Measurements from ENCODE around the gene GSTP1. TPM values are rescaled to one million over a fixed set of nuclear protein-coding genes. Genes with fewer than 3 reads are reported as not detected.

GSTP1 gene
- total and polyA plus RNA-seq, 9 of the 15 experiments (the other 6 are each of a cell fraction or from before 2014, with no cell fraction given), result 592 to 2,150 (median 1,204) TPM

DNA sequence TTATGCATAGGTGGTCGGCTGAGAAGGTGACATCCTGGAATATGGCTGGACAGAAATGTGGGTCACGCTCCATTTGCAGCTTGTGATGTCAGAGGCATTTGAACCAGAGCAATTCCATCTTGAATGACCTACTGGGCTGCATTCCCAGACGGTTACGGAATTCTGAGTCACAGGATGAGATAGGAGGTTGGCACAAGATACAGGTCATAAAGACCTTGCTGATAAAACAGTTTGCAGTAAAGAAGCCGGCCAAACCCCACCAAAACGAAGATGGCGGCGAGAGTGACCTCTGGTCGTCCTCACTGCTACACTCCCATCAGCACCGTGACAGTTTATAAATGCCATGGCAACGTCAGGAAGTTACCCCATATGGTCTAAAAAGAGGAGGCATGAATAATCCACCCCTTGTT is 19.9 kb upstream of the GSTP1 start (continued):
- TF ChIP-seq, protein P1, sequence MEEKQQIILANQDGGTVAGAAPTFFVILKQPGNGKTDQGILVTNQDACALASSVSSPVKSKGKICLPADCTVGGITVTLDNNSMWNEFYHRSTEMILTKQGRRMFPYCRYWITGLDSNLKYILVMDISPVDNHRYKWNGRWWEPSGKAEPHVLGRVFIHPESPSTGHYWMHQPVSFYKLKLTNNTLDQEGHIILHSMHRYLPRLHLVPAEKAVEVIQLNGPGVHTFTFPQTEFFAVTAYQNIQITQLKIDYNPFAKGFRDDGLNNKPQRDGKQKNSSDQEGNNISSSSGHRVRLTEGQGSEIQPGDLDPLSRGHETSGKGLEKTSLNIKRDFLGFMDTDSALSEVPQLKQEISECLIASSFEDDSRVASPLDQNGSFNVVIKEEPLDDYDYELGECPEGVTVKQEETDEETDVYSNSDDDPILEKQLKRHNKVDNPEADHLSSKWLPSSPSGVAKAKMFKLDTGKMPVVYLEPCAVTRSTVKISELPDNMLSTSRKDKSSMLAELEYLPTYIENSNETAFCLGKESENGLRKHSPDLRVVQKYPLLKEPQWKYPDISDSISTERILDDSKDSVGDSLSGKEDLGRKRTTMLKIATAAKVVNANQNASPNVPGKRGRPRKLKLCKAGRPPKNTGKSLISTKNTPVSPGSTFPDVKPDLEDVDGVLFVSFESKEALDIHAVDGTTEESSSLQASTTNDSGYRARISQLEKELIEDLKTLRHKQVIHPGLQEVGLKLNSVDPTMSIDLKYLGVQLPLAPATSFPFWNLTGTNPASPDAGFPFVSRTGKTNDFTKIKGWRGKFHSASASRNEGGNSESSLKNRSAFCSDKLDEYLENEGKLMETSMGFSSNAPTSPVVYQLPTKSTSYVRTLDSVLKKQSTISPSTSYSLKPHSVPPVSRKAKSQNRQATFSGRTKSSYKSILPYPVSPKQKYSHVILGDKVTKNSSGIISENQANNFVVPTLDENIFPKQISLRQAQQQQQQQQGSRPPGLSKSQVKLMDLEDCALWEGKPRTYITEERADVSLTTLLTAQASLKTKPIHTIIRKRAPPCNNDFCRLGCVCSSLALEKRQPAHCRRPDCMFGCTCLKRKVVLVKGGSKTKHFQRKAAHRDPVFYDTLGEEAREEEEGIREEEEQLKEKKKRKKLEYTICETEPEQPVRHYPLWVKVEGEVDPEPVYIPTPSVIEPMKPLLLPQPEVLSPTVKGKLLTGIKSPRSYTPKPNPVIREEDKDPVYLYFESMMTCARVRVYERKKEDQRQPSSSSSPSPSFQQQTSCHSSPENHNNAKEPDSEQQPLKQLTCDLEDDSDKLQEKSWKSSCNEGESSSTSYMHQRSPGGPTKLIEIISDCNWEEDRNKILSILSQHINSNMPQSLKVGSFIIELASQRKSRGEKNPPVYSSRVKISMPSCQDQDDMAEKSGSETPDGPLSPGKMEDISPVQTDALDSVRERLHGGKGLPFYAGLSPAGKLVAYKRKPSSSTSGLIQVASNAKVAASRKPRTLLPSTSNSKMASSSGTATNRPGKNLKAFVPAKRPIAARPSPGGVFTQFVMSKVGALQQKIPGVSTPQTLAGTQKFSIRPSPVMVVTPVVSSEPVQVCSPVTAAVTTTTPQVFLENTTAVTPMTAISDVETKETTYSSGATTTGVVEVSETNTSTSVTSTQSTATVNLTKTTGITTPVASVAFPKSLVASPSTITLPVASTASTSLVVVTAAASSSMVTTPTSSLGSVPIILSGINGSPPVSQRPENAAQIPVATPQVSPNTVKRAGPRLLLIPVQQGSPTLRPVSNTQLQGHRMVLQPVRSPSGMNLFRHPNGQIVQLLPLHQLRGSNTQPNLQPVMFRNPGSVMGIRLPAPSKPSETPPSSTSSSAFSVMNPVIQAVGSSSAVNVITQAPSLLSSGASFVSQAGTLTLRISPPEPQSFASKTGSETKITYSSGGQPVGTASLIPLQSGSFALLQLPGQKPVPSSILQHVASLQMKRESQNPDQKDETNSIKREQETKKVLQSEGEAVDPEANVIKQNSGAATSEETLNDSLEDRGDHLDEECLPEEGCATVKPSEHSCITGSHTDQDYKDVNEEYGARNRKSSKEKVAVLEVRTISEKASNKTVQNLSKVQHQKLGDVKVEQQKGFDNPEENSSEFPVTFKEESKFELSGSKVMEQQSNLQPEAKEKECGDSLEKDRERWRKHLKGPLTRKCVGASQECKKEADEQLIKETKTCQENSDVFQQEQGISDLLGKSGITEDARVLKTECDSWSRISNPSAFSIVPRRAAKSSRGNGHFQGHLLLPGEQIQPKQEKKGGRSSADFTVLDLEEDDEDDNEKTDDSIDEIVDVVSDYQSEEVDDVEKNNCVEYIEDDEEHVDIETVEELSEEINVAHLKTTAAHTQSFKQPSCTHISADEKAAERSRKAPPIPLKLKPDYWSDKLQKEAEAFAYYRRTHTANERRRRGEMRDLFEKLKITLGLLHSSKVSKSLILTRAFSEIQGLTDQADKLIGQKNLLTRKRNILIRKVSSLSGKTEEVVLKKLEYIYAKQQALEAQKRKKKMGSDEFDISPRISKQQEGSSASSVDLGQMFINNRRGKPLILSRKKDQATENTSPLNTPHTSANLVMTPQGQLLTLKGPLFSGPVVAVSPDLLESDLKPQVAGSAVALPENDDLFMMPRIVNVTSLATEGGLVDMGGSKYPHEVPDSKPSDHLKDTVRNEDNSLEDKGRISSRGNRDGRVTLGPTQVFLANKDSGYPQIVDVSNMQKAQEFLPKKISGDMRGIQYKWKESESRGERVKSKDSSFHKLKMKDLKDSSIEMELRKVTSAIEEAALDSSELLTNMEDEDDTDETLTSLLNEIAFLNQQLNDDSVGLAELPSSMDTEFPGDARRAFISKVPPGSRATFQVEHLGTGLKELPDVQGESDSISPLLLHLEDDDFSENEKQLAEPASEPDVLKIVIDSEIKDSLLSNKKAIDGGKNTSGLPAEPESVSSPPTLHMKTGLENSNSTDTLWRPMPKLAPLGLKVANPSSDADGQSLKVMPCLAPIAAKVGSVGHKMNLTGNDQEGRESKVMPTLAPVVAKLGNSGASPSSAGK (IDR thresholded peaks at IDR 0.05), result peak; percentile 12; the same call in 1 of the 2 replicates
- TF ChIP-seq EP400 (IDR thresholded peaks at IDR 0.05), result 0 out of 2 replicates have a peak, but pooled peaks have one; percentile 32
- peak; percentile 89 for TF ChIP-seq ZNF239 (CRISPR knock-in tag; IDR thresholded peaks at IDR 0.05)
- TF ChIP-seq, protein P2, sequence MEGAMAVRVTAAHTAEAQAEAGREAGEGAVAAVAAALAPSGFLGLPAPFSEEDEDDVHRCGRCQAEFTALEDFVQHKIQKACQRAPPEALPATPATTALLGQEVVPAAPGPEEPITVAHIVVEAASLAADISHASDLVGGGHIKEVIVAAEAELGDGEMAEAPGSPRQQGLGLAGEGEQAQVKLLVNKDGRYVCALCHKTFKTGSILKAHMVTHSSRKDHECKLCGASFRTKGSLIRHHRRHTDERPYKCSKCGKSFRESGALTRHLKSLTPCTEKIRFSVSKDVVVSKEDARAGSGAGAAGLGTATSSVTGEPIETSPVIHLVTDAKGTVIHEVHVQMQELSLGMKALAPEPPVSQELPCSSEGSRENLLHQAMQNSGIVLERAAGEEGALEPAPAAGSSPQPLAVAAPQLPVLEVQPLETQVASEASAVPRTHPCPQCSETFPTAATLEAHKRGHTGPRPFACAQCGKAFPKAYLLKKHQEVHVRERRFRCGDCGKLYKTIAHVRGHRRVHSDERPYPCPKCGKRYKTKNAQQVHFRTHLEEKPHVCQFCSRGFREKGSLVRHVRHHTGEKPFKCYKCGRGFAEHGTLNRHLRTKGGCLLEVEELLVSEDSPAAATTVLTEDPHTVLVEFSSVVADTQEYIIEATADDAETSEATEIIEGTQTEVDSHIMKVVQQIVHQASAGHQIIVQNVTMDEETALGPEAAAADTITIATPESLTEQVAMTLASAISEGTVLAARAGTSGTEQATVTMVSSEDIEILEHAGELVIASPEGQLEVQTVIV (CRISPR knock-in tag; IDR thresholded peaks at IDR 0.05; ENCODE audit: borderline replicate concordance), result peak; percentile 74; the same call in 1 of the 2 replicates
- TF ChIP-seq ZNF76 (CRISPR knock-in tag; IDR thresholded peaks at IDR 0.05; ENCODE audit: borderline replicate concordance), result peak; percentile 98
- TF ChIP-seq DDX20 (tag; IDR thresholded peaks at IDR 0.05; ENCODE audit: low read depth), result peak; percentile 96
- TF ChIP-seq TEAD1 (CRISPR knock-in tag; IDR thresholded peaks at IDR 0.05), result peak; percentile 91 to 99; a peak in 3 of 4 replicates
- TF ChIP-seq ZNF766 (CRISPR knock-in tag; conservative IDR thresholded peaks at IDR 0.05), result peak; percentile 94
- TF ChIP-seq HDAC3 (IDR thresholded peaks at IDR 0.05; ENCODE audit: borderline replicate concordance, partially characterized antibody), result peak; percentile 92
- TF ChIP-seq NCOR1 (IDR thresholded peaks at IDR 0.05), result peak; percentile 89
- TF ChIP-seq, protein P3, sequence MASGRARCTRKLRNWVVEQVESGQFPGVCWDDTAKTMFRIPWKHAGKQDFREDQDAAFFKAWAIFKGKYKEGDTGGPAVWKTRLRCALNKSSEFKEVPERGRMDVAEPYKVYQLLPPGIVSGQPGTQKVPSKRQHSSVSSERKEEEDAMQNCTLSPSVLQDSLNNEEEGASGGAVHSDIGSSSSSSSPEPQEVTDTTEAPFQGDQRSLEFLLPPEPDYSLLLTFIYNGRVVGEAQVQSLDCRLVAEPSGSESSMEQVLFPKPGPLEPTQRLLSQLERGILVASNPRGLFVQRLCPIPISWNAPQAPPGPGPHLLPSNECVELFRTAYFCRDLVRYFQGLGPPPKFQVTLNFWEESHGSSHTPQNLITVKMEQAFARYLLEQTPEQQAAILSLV (tag; IDR thresholded peaks at IDR 0.05), result peak; percentile 96
- peak; percentile 93 for TF ChIP-seq PYGO2 (tag; IDR thresholded peaks at IDR 0.05)
